ENCODE data around the gene IL4R.

- TF ChIP-seq CTCF (CRISPR knock-in tag; IDR thresholded peaks at IDR 0.05) (peak; percentile 40; the same call in 1 of the 2 replicates), MAX (IDR thresholded peaks at IDR 0.05) (peak; percentile 85), ZNF577 (CRISPR knock-in tag; IDR thresholded peaks at IDR 0.05; ENCODE audit: borderline replicate concordance, low read depth) (no peak), KLF16 (CRISPR knock-in tag; IDR thresholded peaks at IDR 0.05) (peak in 1 of 2 experiments; percentile 87; a peak in 1 of 4 replicates), CEBPZ (IDR thresholded peaks at IDR 0.05; ENCODE audit: low read length) (no peak), NFKB2 (CRISPR knock-in tag; IDR thresholded peaks at IDR 0.05; ENCODE audit: borderline replicate concordance) (no peak), ZNF644 (CRISPR knock-in tag; IDR thresholded peaks at IDR 0.05; ENCODE audit: low read depth) (peak; percentile 93; the same call in 1 of the 2 replicates), POLR2A (IDR thresholded peaks at IDR 0.05; ENCODE audit: insufficient read depth in 1 of 2, low read depth in 2 of 2, low read length in 2 of 2) (peak in 1 of 2 experiments; percentile 43; a peak in 1 of 4 replicates), ZFP36 (IDR thresholded peaks at IDR 0.05; ENCODE audit: borderline replicate concordance, low read depth, low read length, partially characterized antibody) (no peak), TCF7 (IDR thresholded peaks at IDR 0.05; ENCODE audit: low read depth) (peak; percentile 99), HNRNPL (IDR thresholded peaks at IDR 0.05; ENCODE audit: low read depth, low read length) (no peak)
- TF ChIP-seq, protein P1, sequence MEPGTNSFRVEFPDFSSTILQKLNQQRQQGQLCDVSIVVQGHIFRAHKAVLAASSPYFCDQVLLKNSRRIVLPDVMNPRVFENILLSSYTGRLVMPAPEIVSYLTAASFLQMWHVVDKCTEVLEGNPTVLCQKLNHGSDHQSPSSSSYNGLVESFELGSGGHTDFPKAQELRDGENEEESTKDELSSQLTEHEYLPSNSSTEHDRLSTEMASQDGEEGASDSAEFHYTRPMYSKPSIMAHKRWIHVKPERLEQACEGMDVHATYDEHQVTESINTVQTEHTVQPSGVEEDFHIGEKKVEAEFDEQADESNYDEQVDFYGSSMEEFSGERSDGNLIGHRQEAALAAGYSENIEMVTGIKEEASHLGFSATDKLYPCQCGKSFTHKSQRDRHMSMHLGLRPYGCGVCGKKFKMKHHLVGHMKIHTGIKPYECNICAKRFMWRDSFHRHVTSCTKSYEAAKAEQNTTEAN (CRISPR knock-in tag; conservative IDR thresholded peaks at IDR 0.05) = peak; percentile 89
Measured at GRCh38 chr16:27273670-27274423, 39.9 kb upstream of the IL4R start.

All from HepG2 (cell line).